ENCODE results near the gene SEMA6D.

SEMA6D gene

DNA sequence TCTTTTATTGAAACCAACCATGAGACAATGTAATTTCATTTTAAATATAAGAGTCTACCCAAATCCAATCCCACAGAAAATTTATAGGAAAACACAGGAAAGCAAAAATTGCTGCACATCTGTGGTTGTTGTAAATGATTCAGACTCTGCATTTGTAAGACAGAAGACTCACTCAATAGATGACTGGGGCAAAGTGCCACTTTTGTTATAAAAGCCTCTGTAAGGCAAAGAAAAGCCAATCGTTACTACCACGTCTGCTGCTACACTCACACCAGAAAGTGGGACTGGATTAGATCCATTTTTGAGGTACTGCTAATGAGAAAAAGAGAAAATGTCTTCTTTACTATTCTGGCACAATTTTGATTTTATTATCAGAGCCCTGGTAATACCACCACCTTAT is 74.9 kb downstream of the SEMA6D start:
- TF ChIP-seq, protein P1, sequence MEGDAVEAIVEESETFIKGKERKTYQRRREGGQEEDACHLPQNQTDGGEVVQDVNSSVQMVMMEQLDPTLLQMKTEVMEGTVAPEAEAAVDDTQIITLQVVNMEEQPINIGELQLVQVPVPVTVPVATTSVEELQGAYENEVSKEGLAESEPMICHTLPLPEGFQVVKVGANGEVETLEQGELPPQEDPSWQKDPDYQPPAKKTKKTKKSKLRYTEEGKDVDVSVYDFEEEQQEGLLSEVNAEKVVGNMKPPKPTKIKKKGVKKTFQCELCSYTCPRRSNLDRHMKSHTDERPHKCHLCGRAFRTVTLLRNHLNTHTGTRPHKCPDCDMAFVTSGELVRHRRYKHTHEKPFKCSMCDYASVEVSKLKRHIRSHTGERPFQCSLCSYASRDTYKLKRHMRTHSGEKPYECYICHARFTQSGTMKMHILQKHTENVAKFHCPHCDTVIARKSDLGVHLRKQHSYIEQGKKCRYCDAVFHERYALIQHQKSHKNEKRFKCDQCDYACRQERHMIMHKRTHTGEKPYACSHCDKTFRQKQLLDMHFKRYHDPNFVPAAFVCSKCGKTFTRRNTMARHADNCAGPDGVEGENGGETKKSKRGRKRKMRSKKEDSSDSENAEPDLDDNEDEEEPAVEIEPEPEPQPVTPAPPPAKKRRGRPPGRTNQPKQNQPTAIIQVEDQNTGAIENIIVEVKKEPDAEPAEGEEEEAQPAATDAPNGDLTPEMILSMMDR (IDR thresholded peaks at IDR 0.05; ENCODE audit: borderline replicate concordance, control extremely low read depth, extremely low read depth, insufficient read depth, missing control alignments), result no peak
- in situ Hi-C loops (cut with MboI; ENCODE audit: low sequenced_read_pairs, unreplicated experiment), result no loop called here
- DNase-seq (ENCODE audit: low spot score), result no peak

DNA sequence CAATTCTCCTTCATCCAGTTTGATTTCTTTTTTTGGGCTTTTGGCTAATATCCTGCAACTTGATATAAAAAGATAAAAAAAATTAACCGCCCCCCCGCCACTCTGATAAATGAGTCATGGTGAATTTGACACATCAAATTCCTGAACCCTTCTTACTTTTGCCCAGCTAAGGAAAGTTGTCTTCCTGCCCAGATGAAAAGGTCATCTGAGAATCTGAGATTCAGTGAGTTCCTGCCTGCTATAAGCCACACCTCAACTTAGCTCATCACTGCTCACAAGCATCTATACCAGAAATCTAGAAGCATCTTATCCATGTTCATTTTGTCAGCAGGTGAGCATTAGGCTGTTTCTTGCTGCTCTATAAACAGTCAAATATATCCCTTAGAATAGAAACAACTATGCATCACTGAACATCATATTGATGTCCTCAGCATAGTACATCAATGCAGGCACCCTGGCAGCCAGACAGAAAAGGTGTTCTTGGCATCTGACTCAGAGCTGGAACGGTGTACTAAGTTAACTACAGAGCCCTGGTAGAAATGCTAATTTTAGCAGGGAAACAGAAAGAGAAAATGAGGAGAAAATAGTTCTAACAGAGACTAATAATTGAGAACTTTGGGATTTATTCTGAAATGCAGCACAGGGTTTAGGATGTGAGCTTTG is 77.1 kb downstream of the SEMA6D start:
- TF ChIP-seq, protein P1 (IDR thresholded peaks at IDR 0.05; ENCODE audit: borderline replicate concordance, control extremely low read depth, extremely low read depth, insufficient read depth, missing control alignments), result no peak
- in situ Hi-C loops (cut with MboI; ENCODE audit: low sequenced_read_pairs, unreplicated experiment), result no loop called here
- DNase-seq (ENCODE audit: low spot score), result no peak

GRCh38 chr15:47795864-47796263 is 78.6 kb downstream of the SEMA6D start:
- no peak for DNase-seq (ENCODE audit: low spot score)
- TF ChIP-seq, protein P1 (IDR thresholded peaks at IDR 0.05; ENCODE audit: borderline replicate concordance, control extremely low read depth, extremely low read depth, insufficient read depth, missing control alignments), result no peak
- in situ Hi-C loops (cut with MboI; ENCODE audit: low sequenced_read_pairs, unreplicated experiment), result no loop called here

DNA sequence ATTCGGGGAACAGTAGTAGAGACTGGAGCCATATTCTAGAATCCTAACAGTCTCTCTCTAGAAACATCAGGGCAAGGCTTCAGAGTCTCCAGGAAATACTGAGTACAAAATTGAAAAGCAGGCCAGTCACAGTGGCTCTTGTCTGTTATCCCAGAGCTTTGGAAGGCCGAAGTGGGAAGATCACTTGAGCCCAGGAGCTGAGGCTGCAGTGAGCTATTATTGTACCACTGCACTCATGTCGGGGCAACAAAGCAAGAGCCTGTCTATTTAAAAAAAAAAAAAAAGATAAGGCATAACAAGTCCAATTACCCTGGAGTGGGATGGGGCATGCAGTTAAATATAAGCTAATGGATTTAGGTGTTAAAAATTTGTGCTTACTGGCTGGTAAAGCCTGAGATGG is 79.0 kb downstream of the SEMA6D start:
- in situ Hi-C loops (cut with MboI; ENCODE audit: low sequenced_read_pairs, unreplicated experiment), result no loop called here
- TF ChIP-seq, protein P1 (IDR thresholded peaks at IDR 0.05; ENCODE audit: borderline replicate concordance, control extremely low read depth, extremely low read depth, insufficient read depth, missing control alignments), result no peak
- no peak for DNase-seq (ENCODE audit: low spot score)

GRCh38 chr15:47796830-47797229 is 79.5 kb downstream of the SEMA6D start:
- DNase-seq (ENCODE audit: low spot score), result no peak
- in situ Hi-C loops (cut with MboI; ENCODE audit: low sequenced_read_pairs, unreplicated experiment), result no loop called here
- TF ChIP-seq, protein P1 (IDR thresholded peaks at IDR 0.05; ENCODE audit: borderline replicate concordance, control extremely low read depth, extremely low read depth, insufficient read depth, missing control alignments), result no peak

- in situ Hi-C loops (cut with MboI; ENCODE audit: low sequenced_read_pairs, unreplicated experiment), result no loop called here
- TF ChIP-seq, protein P1 (IDR thresholded peaks at IDR 0.05; ENCODE audit: borderline replicate concordance, control extremely low read depth, extremely low read depth, insufficient read depth, missing control alignments), result no peak
- DNase-seq (ENCODE audit: low spot score), result no peak
Observed at GRCh38 chr15:47801522-47801921, 84.2 kb downstream of the SEMA6D start.

Measured in GM13976 (cell line).